ENCODE results near the gene NF1. TPM values are rescaled to one million over a fixed set of nuclear protein-coding genes. Genes with fewer than 3 reads are reported as not detected.

NF1 gene
- total RNA-seq, 2 experiments from 2014 or later = 15.5 to 18.7 TPM

GRCh38 chr17:31251970-31252328, 157.2 kb downstream of the NF1 start:
- H3K27me3 Mint-ChIP-seq = no peaks in the 10 kb centered on the region
- no peak overlapping the region for H3K27ac ChIP-seq (ENCODE audit: low read depth in 1 of 2, low read length in 2 of 2)
- no peak overlapping the region for H3K4me3 ChIP-seq (ENCODE audit: low read length)
- no peak overlapping the region for H3K27ac Mint-ChIP-seq
- H3K4me1 ChIP-seq (ENCODE audit: insufficient read depth, low read length) = no peaks in the 10 kb centered on the region
- DNase-seq (no peak), ATAC-seq (ENCODE audit: poor library complexity) (no peak)
- H3K4me1 Mint-ChIP-seq (ENCODE audit: low read depth) = no peaks in the 10 kb centered on the region
- ChIA-PET CTCF (interaction anchor here (0.7 to 1.7 kb wide), 3 partner anchors 9 to 117 kb away, joined by 3 to 4 read pairs (median 4); no protein-coding TSS in a partner anchor), POLR2A (interaction anchor here (1.5 kb wide), 1 partner anchor 57 kb away, joined by 3 read pairs; no protein-coding TSS in a partner anchor)
- no peak for TF ChIP-seq CTCF (IDR thresholded peaks at IDR 0.05)
- H3K9me3 Mint-ChIP-seq = no peaks in the 10 kb centered on the region
- intact Hi-C loops (cut with DNase I, micrococcal nuclease) = no loop called here
- H3K36me3 Mint-ChIP-seq (ENCODE audit: low read depth) = peaks cover 7% of the 10 kb centered on the region
- no peaks in the 10 kb centered on the region for H3K36me3 ChIP-seq (ENCODE audit: insufficient read depth, low read length)
- no peaks in the 10 kb centered on the region for H3K27me3 ChIP-seq (ENCODE audit: control insufficient read depth in 1 of 2, insufficient read depth in 2 of 2, low read length in 2 of 2)
- H3K4me3 Mint-ChIP-seq = no peak overlapping the region
- H3K9me3 ChIP-seq (ENCODE audit: control insufficient read depth in 1 of 2, insufficient read depth in 1 of 2, low read length in 2 of 2) = no peaks in the 10 kb centered on the region

- no peaks in the 10 kb centered on the region for H3K27me3 Mint-ChIP-seq
- H3K4me3 Mint-ChIP-seq = no peak overlapping the region
- H3K9me3 ChIP-seq (ENCODE audit: control insufficient read depth in 1 of 2, insufficient read depth in 1 of 2, low read length in 2 of 2) = no peaks in the 10 kb centered on the region
- POLR2A ChIA-PET = interaction anchor here (0.6 to 1.5 kb wide), 2 partner anchors 32 to 57 kb away, joined by 3 read pairs; no protein-coding TSS in a partner anchor
- no peak overlapping the region for H3K4me3 ChIP-seq (ENCODE audit: low read length)
- H3K27ac Mint-ChIP-seq = no peak overlapping the region
- no peaks in the 10 kb centered on the region for H3K9me3 Mint-ChIP-seq
- intact Hi-C loops (cut with DNase I, micrococcal nuclease) = no loop called here
- no peak for DNase-seq
- H3K27ac ChIP-seq (ENCODE audit: low read depth in 1 of 2, low read length in 2 of 2) = no peak overlapping the region
- H3K36me3 Mint-ChIP-seq (ENCODE audit: low read depth) = peaks cover 7% of the 10 kb centered on the region
- no peak for ATAC-seq (ENCODE audit: poor library complexity)
- H3K36me3 ChIP-seq (ENCODE audit: insufficient read depth, low read length) = no peaks in the 10 kb centered on the region
- H3K27me3 ChIP-seq (ENCODE audit: control insufficient read depth in 1 of 2, insufficient read depth in 2 of 2, low read length in 2 of 2) = no peaks in the 10 kb centered on the region
- H3K4me1 ChIP-seq (ENCODE audit: insufficient read depth, low read length) = no peaks in the 10 kb centered on the region
- TF ChIP-seq CTCF (IDR thresholded peaks at IDR 0.05) = no peak
- H3K4me1 Mint-ChIP-seq (ENCODE audit: low read depth) = no peaks in the 10 kb centered on the region
- CTCF ChIA-PET = interaction anchor here (1.7 kb wide), 1 partner anchor 8 kb away, joined by 4 read pairs; no protein-coding TSS in a partner anchor
Observed at GRCh38 chr17:31252741-31253140, 158.0 kb downstream of the NF1 start.

GRCh38 chr17:31254654-31255053, 159.9 kb downstream of the NF1 start:
- no peaks in the 10 kb centered on the region for H3K9me3 ChIP-seq (ENCODE audit: control insufficient read depth in 1 of 2, insufficient read depth in 1 of 2, low read length in 2 of 2)
- Mint-ChIP-seq H3K4me1 (ENCODE audit: low read depth) (no peaks in the 10 kb centered on the region), H3K36me3 (ENCODE audit: low read depth) (peaks cover under 1% of the 10 kb centered on the region), H3K4me3 (no peak overlapping the region), H3K9me3 (no peaks in the 10 kb centered on the region), H3K27me3 (no peaks in the 10 kb centered on the region), H3K27ac (no peak overlapping the region)
- no peak overlapping the region for H3K4me3 ChIP-seq (ENCODE audit: low read length)
- CTCF ChIA-PET = interaction anchor here (0.6 to 0.9 kb wide), 3 partner anchors 85 to 1532 kb away, joined by 3 read pairs; no protein-coding TSS in a partner anchor
- no peaks in the 10 kb centered on the region for H3K36me3 ChIP-seq (ENCODE audit: insufficient read depth, low read length)
- no peak overlapping the region for H3K27ac ChIP-seq (ENCODE audit: low read depth in 1 of 2, low read length in 2 of 2)
- no peak for DNase-seq
- no peak for ATAC-seq (ENCODE audit: poor library complexity)
- TF ChIP-seq CTCF (IDR thresholded peaks at IDR 0.05) = no peak
- POLR2A ChIA-PET = no interaction called here
- intact Hi-C loops (cut with DNase I, micrococcal nuclease) = no loop called here
- H3K4me1 ChIP-seq (ENCODE audit: insufficient read depth, low read length) = no peaks in the 10 kb centered on the region
- no peaks in the 10 kb centered on the region for H3K27me3 ChIP-seq (ENCODE audit: control insufficient read depth in 1 of 2, insufficient read depth in 2 of 2, low read length in 2 of 2)

Data from CD4-positive, alpha-beta T cell (primary cell).